GM12878 (cell line): Measurements from ENCODE around the gene ZNF80. TPM values are rescaled to one million over a fixed set of nuclear protein-coding genes. Genes with fewer than 3 reads are reported as not detected.

Experiments
- ATAC-seq: fragments of 200-7000 bp; cut with Tn5 transposase; 3 replicates; pipeline ENCODE4 v1.9.1; 2020; ENCODE audit warnings: mild to moderate bottlenecking, moderate library complexity
- BruUV-seq: library from RNA; stranded (reverse); fragments of 400-500 nt; replicated peaks from 2 replicates; lab custom pipeline; 2021; lab: Mats Ljungman, UMichigan
- CTCF ChIA-PET: fragments of 300-600 bp; sonication (Branson Sonifier 250); formaldehyde crosslinking; extraction: SDS; loops from one replicate; lab custom pipeline; 2021; ENCODE audit warnings: inconsistent platforms; lab: Yijun Ruan, JAX
- POLR2A ChIA-PET: fragments of 350-600 bp; formaldehyde crosslinking; extraction: SDS; loops from one replicate; lab custom pipeline; 2021; ENCODE audit warnings: inconsistent platforms; lab: Charles Lee
- RAD21 ChIA-PET: fragments of 300-600 bp; sonication (Branson Sonifier 250); formaldehyde crosslinking; loops from one replicate; lab custom pipeline; 2023; ENCODE audit warnings: antibody characterized with exemption; ENCODE audit not compliant: unreplicated experiment; lab: Charles Lee
- SMC1A ChIA-PET: fragments of 300-600 bp; sonication (Branson Sonifier 250); formaldehyde crosslinking; loops from one replicate; lab custom pipeline; 2023; ENCODE audit not compliant: unreplicated experiment, uncharacterized antibody; lab: Charles Lee
- DNase-seq: peaks from one replicate; pipeline ENCODE4 v3.0.0-alpha.2; 2011; ENCODE audit warnings: low read depth, low spot score
- FAIRE-seq: peaks from 3 replicates; lab custom pipeline; 2011; peaks lifted over from hg19 to GRCh38; lab: Jason Lieb, UNC
- H2AFZ ChIP-seq: 2 replicates; pipeline ENCODE4 v1.6.0; 2011; ENCODE audit warnings: low read depth, low read length, control low read depth; ENCODE audit not compliant: control insufficient read depth
- H3K27ac ChIP-seq: 2 replicates; pipeline ENCODE4 v1.5.1; 2011; ENCODE audit warnings: control low read depth; ENCODE audit not compliant: control insufficient read depth, insufficient read depth
- H3K27me3 ChIP-seq, 2 experiments: replicated peaks in 1 of 2; 2 replicates each; pipeline versions ENCODE4 v1.6.0 to v1.6.1; 2011; ENCODE audit warnings: low read length in 1 of 2; ENCODE audit not compliant: control insufficient read depth in 2 of 2, insufficient read depth in 2 of 2
- H3K36me3 ChIP-seq, 2 experiments: 2 replicates each; pipeline ENCODE4 v1.5.1; 2011; ENCODE audit warnings: low read length in 1 of 2; ENCODE audit not compliant: control insufficient read depth in 2 of 2, insufficient read depth in 2 of 2
- H3K4me1 ChIP-seq: 2 replicates; pipeline ENCODE4 v1.6.1; 2011; ENCODE audit warnings: mild to moderate bottlenecking, low read length, moderate library complexity, mixed read lengths; ENCODE audit not compliant: control insufficient read depth, insufficient read depth
- H3K4me2 ChIP-seq: 2 replicates; pipeline ENCODE4 v1.6.0; 2011; ENCODE audit warnings: control low read depth; ENCODE audit not compliant: control insufficient read depth, insufficient read depth
- H3K4me3 ChIP-seq: fragments of 200-600 bp; sonication (generic); 2 replicates; pipeline ENCODE4 v1.5.1; 2016
- H3K79me2 ChIP-seq: 2 replicates; pipeline ENCODE4 v1.6.0; 2011; ENCODE audit warnings: low read length; ENCODE audit not compliant: control insufficient read depth, insufficient read depth
- H3K9ac ChIP-seq: 2 replicates; pipeline ENCODE4 v1.8.0; 2011; ENCODE audit warnings: low read length, control low read depth, mixed read lengths; ENCODE audit not compliant: control insufficient read depth, insufficient read depth
- H3K9me3 ChIP-seq: replicated peaks from 3 replicates; pipeline ENCODE4 v1.5.1; 2011; ENCODE audit warnings: mild to moderate bottlenecking, low read length; ENCODE audit not compliant: control insufficient read depth, insufficient read depth
- H4K20me1 ChIP-seq: 2 replicates; pipeline ENCODE4 v1.6.0; 2011; ENCODE audit not compliant: control insufficient read depth, insufficient read depth
- BHLHE40 ChIP-seq, 2 experiments: fragments of 450-650 bp in 1 of 2; IDR thresholded peaks; 2 replicates each; pipeline ENCODE4 v1.6.1; 2011 to 2017; ENCODE audit warnings: low read depth in 2 of 2, borderline replicate concordance in 1 of 2, improper control_type of control experiment in 1 of 2, low read length in 1 of 2, mild to moderate bottlenecking in 1 of 2
- CBFB ChIP-seq: IDR thresholded peaks from 2 replicates; pipeline ENCODE4 v1.6.1; 2016; ENCODE audit warnings: antibody characterized with exemption, low read depth
- GABPA ChIP-seq: IDR thresholded peaks from 2 replicates; pipeline ENCODE4 v1.6.1; 2014; ENCODE audit warnings: antibody characterized with exemption, low read depth, mild to moderate bottlenecking, inconsistent platforms
- MAX ChIP-seq: IDR thresholded peaks from 2 replicates; pipeline ENCODE4 v1.6.1; 2012; ENCODE audit warnings: low read depth, low read length, improper control_type of control experiment
- MYB ChIP-seq: fragments of 150-350 bp; IDR thresholded peaks from 2 replicates; pipeline ENCODE4 v1.6.1; 2014; ENCODE audit warnings: mild to moderate bottlenecking, low read depth, low read length, borderline replicate concordance
- SUPT20H ChIP-seq: IDR thresholded peaks from 2 replicates; pipeline ENCODE4 v1.6.1; 2011; ENCODE audit warnings: low read depth, mild to moderate bottlenecking, low read length, moderate library complexity, borderline replicate concordance; ENCODE audit not compliant: control insufficient read depth
- SUZ12 ChIP-seq: fragments of 200-600 bp; sonication (generic); IDR thresholded peaks from one replicate; pipeline ENCODE4 v1.6.1; 2018; ENCODE audit warnings: antibody characterized with exemption, mild to moderate bottlenecking; ENCODE audit not compliant: unreplicated experiment
- TCF7 ChIP-seq: IDR thresholded peaks from 2 replicates; pipeline ENCODE4 v1.6.1; 2014; ENCODE audit warnings: antibody characterized with exemption, borderline replicate concordance
- in situ Hi-C: fragments of 300-500 bp; cut with MboI; formaldehyde crosslinking; loops from 9 replicates; pipeline ENCODE4 v1.14.3; 2018; ENCODE audit warnings: mixed read lengths
- intact Hi-C: fragments of 100-400 bp; cut with micrococcal nuclease; formaldehyde crosslinking; loops from one replicate; pipeline ENCODE4 v1.14.2; 2022; ENCODE audit not compliant: unreplicated experiment
- polyA plus RNA-seq, 11 experiments: library from polyadenylated mRNA; depleted of rRNA in 4 of 11; unstranded in 6 of 11; stranded (reverse) in 5 of 11; fragments of >200 nt; fragmentation: Nextera tagmentation in 4 of 11; fragmentation: Illumina TruSeq in 1 of 11; extraction: Ambion mirVana in 4 of 11; extraction: Trizol in 1 of 11; gene quantifications; 1 replicate in 1 of 11; 2 replicates in 10 of 11; pipeline versions ENCODE4 v1.2.1 to v1.2.3, GENCODE V29; 2011 to 2016; ENCODE audit warnings: inconsistent platforms in 2 of 11, missing spikeins in 2 of 11, low read depth in 1 of 11
- total RNA-seq, 4 experiments: library from RNA; depleted of rRNA in 3 of 4; stranded (reverse); fragments of >200 nt in 3 of 4; fragmentation: Illumina TruSeq in 1 of 4; extraction: Trizol in 1 of 4; gene quantifications; 2 replicates each; pipeline versions ENCODE4 v1.2.1 to v1.2.3, GENCODE V29; 2013 to 2021
- TF ChIP-seq, protein P1 (sequence below): fragments of 450-650 bp; formaldehyde crosslinking; IDR thresholded peaks from 2 replicates; pipeline ENCODE4 v1.4.0; 2022; ENCODE audit warnings: mild to moderate bottlenecking, moderate library complexity

Gene ZNF80
- total and polyA plus RNA-seq, 10 of the 15 experiments (the other 5 are each of a cell fraction or from before 2014, with no cell fraction given) = not detected

DNA sequence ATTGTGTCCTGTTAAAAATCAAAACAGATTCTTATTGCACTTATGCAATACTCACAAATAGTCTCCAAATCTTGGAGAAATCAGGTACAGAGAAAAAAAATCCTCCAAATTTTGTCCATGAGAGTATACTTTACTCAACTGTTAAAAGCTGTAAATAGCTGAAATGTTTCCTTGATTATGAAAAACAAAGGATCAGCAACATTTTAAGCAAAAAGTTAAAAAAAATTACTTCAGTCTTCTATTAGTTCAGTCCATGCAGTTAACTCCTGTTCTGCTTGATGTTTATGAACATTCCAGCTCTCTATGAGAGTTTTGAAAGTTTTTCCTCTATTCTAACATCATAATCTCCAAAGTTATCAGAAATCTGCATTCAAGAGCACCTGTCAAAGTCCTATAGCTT, 22.8 kb upstream of the ZNF80 start:
- in situ Hi-C loops = no loop called here
- H3K27ac ChIP-seq = no peak overlapping the region
- H3K4me3 ChIP-seq = no peak overlapping the region
- H2AFZ ChIP-seq = no peak overlapping the region
- POLR2A ChIA-PET = no interaction called here
- H3K4me2 ChIP-seq = no peak overlapping the region
- FAIRE-seq (no peak), DNase-seq (no peak), ATAC-seq (no peak)
- intact Hi-C loops = no loop called here
- H3K9me3 ChIP-seq = no peaks in the 10 kb centered on the region
- H4K20me1 ChIP-seq = no peaks in the 10 kb centered on the region
- no peaks in the 10 kb centered on the region for H3K4me1 ChIP-seq
- CTCF ChIA-PET = no interaction called here
- H3K36me3 ChIP-seq = no peaks in the 10 kb centered on the region
- BruUV-seq = no TSS peak
- SMC1A ChIA-PET = interaction anchor here (0.6 kb wide), 1 partner anchor 714 kb away, joined by 3 read pairs; no protein-coding TSS in a partner anchor
- TF ChIP-seq MYB (no peak), BHLHE40 (IDR thresholded peaks at IDR 0.05; ENCODE audit: borderline replicate concordance in 1 of 2, low read depth in 2 of 2, low read length in 1 of 2) (no peak), CBFB (no peak), SUZ12 (no peak), SUPT20H (no peak), TCF7 (no peak), MAX (no peak), GABPA (no peak)
- TF ChIP-seq, protein P1, sequence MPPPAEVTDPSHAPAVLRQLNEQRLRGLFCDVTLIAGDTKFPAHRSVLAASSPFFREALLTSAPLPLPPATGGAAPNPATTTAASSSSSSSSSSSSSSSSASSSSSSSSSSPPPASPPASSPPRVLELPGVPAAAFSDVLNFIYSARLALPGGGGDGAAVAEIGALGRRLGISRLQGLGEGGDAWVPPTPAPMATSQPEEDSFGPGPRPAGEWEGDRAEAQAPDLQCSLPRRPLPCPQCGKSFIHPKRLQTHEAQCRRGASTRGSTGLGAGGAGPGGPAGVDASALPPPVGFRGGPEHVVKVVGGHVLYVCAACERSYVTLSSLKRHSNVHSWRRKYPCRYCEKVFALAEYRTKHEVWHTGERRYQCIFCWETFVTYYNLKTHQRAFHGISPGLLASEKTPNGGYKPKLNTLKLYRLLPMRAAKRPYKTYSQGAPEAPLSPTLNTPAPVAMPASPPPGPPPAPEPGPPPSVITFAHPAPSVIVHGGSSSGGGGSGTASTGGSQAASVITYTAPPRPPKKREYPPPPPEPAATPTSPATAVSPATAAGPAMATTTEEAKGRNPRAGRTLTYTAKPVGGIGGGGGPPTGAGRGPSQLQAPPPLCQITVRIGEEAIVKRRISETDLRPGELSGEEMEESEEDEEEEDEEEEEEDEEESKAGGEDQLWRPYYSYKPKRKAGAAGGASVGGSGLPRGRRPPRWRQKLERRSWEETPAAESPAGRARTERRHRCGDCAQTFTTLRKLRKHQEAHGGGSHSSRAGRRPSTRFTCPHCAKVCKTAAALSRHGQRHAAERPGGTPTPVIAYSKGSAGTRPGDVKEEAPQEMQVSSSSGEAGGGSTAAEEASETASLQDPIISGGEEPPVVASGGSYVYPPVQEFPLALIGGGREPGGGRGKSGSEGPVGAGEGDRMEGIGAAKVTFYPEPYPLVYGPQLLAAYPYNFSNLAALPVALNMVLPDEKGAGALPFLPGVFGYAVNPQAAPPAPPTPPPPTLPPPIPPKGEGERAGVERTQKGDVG (CRISPR knock-in tag) = no peak
- H3K79me2 ChIP-seq = no peaks in the 10 kb centered on the region
- RAD21 ChIA-PET = no interaction called here
- no peaks in the 10 kb centered on the region for H3K27me3 ChIP-seq
- no peak overlapping the region for H3K9ac ChIP-seq
